GM19025 (cell line): ENCODE results near the gene SLC6A9.

Experiments
- ATAC-seq: cut with Tn5 transposase; IDR thresholded peaks from one replicate; pipeline ENCODE4 v1.9.1; 2021; ENCODE audit warnings: mild to moderate bottlenecking, low read depth, moderate library complexity; ENCODE audit not compliant: unreplicated experiment

SLC6A9 gene

GRCh38 chr1:44008259-44008658 lies 23.0 kb downstream of the SLC6A9 start:
- ATAC-seq: no peak

DNA sequence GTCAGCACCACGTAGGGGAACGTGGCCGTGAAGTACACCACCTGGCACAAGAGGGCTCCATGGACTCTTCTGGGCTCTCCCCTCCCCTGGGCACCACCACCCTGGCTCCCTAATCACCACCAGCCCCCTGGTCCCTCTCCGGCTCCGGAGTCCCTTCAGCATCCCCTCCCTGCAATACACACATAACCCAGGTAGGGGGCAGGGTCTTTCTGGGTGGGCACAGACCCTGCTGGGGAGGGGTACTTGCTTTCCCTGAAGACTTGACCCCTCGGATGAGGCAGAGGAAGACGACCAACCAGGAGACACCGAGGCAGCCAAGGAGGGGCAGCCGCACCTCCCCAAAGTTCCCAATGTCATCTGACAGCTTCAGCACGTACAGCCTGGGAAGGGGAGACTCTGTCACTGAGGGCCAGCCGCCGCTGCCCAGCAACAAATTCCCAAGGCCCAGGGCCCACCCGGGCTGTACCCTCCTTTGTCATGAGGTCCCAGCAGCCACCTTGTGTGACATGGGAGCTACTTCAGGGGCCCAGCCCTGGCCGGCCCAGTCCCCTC lies 28.6 kb downstream of the SLC6A9 start:
- ATAC-seq: no peak

DNA sequence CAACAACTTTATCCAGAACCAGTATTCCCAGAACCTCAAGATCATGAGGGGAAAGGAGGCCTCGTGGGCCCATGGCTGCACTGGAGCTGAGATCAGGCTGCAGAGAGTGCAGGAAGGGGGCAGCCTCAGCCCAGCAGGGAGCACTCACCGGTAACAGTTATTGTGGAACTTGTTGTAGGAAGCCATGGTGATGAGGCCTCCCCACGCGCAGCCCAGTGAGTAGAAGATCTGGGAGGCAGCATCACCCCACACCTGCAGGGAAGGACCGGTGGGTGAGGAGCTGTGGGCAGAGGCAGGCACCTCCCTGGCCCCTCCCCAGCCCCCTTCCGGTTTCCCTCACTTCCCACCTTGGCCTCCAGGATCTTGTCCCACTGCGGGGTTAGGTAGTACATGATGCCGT lies 29.1 kb downstream of the SLC6A9 start:
- ATAC-seq: no peak

- ATAC-seq: no peak
Measured at GRCh38 chr1:44000122-44000665, 31.1 kb downstream of the SLC6A9 start.

DNA sequence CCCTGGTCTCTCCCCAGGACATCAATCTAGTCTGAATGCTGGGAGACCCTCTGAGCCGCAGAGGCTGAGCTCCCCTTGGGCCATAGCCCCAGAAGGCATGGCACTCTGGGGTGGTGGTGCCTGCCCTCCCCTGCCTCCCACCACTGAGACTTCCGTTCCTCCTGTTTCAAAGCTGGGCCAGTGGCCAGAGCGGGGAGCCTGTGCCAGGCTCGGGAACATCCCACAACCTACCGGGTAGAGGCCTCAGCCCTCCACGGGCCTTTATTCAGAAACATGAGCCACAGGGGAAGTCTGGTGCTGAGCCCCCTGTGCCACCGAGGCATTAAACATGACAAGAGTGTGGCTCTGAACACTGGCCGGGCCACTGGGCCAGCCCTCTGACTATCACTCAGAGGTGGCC lies 31.8 kb downstream of the SLC6A9 start:
- no peak for ATAC-seq

DNA sequence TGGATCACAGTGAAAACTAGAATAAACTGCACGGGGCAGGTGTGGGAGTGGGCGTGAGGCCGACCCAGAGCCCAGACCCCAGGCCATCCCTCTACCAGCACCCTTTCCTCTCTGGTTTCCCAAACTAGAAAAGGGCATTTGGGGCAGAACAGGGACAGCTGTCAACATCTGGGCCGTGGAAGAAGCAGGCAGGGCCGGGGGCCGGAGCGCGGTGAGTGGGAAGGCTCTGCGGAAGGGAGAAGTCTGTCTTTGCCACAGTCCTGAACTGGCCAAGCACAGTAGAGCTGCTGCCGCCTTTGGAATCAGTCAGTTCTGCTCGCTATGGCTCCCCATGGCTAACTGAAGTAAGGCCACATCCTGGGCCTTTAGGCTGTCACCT lies 33.3 kb downstream of the SLC6A9 start:
- no peak for ATAC-seq

GRCh38 chr1:43997295-43997999 lies 33.8 kb downstream of the SLC6A9 start:
- no peak for ATAC-seq

GRCh38 chr1:43996733-43997115 lies 34.5 kb downstream of the SLC6A9 start:
- ATAC-seq: no peak

DNA sequence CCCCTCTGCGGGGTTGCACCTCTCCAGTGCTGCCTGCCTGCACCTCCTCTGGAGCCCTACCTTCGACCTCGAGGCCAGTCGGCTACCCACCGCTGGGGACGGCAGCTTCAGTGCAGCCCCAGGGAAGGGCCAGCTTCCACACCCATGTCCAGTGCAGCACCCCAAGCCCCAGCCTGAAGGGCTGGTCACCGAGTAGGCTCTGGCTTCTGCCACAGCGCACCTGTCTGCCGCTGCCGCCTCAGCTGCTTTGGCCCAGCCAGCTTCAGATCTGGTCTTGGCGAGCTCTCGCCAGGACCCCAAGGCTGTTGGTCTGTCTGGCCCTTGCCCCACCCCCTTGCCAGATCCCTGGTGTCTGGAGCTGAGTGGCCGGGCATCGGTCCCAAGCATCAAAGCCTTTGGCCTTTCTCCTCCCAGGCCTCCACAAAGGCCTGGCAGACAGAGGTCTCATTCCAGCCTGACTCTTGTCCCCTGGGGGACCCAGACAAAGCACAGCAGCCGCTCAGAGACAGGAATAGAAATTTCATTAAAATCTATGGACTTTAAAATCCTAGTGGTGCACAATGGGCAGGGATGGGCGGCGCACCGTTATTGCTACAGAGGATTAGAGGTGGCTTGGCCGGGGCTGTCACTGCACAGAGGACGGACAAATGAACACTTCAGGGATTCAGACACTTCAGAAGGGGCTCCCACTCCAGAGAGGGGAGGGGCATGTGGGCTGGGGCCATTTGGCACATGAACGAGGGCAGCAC lies 35.1 kb downstream of the SLC6A9 start:
- ATAC-seq: no peak

- no peak for ATAC-seq
Measured at GRCh38 chr1:43994794-43995790, 36.2 kb downstream of the SLC6A9 start.

DNA sequence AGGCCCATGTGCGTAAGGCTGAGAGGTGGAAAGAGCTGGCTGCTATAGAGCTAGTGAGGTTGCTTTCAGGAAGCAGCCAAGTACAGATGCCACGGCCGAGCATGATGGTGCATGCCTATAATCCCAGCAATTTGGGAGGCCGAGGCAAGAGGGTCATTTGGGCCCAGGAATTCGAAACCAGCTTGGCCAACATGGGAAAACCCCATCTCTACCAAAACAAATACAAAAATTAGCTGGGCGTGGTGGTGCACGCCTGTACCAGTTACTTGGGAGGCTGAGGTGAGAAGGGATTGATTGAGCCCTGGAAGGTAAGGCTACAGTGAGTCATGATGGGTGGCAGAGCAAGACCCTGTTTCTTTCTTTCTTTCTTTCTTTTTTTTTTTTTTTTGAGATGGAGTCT lies 37.2 kb downstream of the SLC6A9 start:
- ATAC-seq: no peak

GRCh38 chr1:43993206-43993914 lies 37.9 kb downstream of the SLC6A9 start:
- no peak for ATAC-seq

- ATAC-seq: no peak
Measured at GRCh38 chr1:43992232-43992995, 38.8 kb downstream of the SLC6A9 start.

GRCh38 chr1:43991476-43992231 lies 39.6 kb downstream of the SLC6A9 start, which contains the start of gene CCDC24:
TSS of gene CCDC24 (plus strand) at chr1:43991599. CDS start at chr1:43991879, 280 bp downstream.
- peak; percentile 86 for ATAC-seq

GRCh38 chr1:43991200-43991475 lies 40.1 kb downstream of the SLC6A9 start:
- ATAC-seq: no peak

GRCh38 chr1:43990271-43991199 lies 40.7 kb downstream of the SLC6A9 start:
- ATAC-seq: no peak

- ATAC-seq: no peak
Measured at GRCh38 chr1:43987159-43987902, 43.9 kb downstream of the SLC6A9 start.
